GM12872 (cell line): ENCODE data around the gene GAD1.

Experiments used
- CTCF ChIP-seq: IDR thresholded peaks from 3 replicates; pipeline ENCODE4 v1.5.1; 2011; ENCODE audit warnings: low read depth, mild to moderate bottlenecking, low read length, moderate library complexity; ENCODE audit not compliant: insufficient read depth

The GAD1 gene

GRCh38 chr2:170842785-170843184, 26.1 kb downstream of the GAD1 start:
- no peak for TF ChIP-seq CTCF

GRCh38 chr2:170843656-170844055, 27.0 kb downstream of the GAD1 start:
- no peak for TF ChIP-seq CTCF

- peak; percentile 35; the same call in 1 of the 3 replicates for TF ChIP-seq CTCF
These were observed 28.7 kb downstream of the GAD1 start for GRCh38 chr2:170845343-170845742.

GRCh38 chr2:170846314-170846713, 29.6 kb downstream of the GAD1 start:
- no peak for TF ChIP-seq CTCF

DNA sequence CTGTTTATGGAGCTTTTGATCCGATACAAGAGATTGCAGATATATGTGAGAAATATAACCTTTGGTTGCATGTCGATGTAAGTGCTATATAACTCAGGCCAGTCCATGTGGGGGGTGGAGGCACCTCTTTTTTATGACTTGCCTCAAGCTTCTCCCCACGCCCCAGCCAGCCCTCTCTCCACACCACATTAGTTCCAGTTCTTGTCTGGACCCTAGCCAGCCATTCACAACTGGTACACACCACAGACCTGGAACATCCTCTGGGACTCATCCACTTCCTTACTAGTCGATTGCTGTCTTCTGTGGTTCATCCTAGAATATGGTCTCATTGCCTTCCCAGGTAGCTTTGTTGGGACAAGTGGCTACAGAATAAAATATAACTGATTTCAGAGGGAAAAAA, 31.0 kb downstream of the GAD1 start:
- no peak for TF ChIP-seq CTCF

- TF ChIP-seq CTCF, result no peak
These were observed 31.9 kb downstream of the GAD1 start for GRCh38 chr2:170848587-170848986.

DNA sequence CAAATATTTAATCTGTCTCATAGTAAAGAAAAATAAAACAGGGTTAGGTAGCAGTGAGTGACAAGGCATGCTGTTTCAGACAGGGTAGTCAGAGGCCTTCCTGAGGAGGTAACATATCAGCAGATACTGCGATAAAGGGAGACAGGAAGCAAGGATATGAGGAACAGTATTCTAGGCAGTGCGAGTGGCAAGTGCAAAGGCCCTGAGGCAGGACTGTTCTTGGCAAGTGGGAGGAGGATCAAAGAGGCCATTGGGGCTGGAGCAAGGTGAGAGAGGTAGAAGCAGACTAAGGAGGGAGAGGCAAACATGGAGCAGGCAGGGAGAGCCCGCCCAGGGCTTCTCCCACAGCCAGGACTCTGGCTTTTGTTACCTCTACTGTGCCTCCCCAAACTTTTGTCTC, 33.6 kb downstream of the GAD1 start:
- no peak for TF ChIP-seq CTCF

DNA sequence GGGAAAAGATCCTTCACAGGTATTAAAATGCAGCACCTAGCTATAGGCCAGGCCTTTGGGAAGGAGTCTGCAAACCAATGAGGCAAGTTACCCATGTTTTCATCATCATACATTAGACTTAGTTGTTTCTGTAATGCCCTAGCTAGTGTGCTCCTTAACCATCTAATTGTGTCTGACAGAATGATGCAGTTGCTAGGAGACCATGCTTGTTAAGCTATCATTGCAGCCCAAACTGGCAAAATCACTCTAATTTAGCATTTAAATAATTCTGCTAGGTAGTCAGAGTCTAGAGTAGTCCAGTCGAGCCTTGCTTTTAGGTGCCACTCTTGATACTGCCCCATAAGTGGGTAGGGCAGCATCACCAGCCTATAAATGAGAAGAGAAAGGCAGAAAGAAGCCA, 34.9 kb downstream of the GAD1 start:
- no peak for TF ChIP-seq CTCF
